GM20000 (cell line): Measurements from ENCODE around the gene ITPR2.

Experiments
- DNase-seq: peaks from one replicate; pipeline ENCODE4 v3.0.0; 2012; ENCODE audit warnings: low spot score
- TF ChIP-seq, protein P1 (sequence below): IDR thresholded peaks from 2 replicates; pipeline ENCODE4 v1.5.1; 2012; ENCODE audit warnings: mild to moderate bottlenecking, control low read depth; ENCODE audit errors: extremely low read depth, missing control alignments

ITPR2 gene

DNA sequence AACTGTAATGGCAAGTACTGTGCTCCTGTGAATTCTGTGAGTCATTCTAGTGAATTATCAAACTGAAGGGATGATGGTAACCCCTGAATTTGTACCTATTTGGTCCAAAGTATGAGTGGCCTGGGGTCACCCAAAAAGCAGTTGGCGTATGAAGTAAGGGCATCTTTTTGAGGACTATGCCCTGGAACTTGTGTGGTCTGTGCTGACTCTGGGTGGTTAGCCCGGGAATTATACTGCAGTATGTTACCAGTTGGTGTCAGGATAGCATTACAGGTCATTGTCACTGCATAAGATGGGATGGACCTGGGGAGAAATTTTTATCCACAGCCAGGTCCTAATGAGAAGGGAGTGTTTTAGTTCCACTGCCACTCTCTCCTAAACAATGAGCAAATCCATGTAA is 462.9 kb downstream of the ITPR2 start:
- DNase-seq = no peak

DNA sequence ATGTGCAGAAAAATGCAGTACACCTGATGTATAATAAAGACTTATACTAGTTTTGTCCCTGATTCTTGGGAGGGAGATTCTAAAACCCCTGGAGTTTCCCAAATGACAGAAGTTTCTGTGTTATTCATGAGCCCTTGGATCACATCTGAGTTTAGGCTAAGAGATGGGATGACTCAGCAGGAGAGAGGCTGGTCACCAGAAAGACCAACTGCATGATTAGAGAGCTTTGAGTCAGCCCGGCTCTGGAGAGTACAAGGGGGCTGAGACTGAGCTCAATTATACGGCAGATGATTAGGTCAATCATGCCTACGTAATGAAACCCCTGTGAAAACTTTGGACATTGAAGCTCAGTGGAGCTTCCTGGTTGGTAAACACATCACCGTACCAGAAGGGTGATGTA is 463.4 kb downstream of the ITPR2 start:
- no peak for DNase-seq
- TF ChIP-seq, protein P1, sequence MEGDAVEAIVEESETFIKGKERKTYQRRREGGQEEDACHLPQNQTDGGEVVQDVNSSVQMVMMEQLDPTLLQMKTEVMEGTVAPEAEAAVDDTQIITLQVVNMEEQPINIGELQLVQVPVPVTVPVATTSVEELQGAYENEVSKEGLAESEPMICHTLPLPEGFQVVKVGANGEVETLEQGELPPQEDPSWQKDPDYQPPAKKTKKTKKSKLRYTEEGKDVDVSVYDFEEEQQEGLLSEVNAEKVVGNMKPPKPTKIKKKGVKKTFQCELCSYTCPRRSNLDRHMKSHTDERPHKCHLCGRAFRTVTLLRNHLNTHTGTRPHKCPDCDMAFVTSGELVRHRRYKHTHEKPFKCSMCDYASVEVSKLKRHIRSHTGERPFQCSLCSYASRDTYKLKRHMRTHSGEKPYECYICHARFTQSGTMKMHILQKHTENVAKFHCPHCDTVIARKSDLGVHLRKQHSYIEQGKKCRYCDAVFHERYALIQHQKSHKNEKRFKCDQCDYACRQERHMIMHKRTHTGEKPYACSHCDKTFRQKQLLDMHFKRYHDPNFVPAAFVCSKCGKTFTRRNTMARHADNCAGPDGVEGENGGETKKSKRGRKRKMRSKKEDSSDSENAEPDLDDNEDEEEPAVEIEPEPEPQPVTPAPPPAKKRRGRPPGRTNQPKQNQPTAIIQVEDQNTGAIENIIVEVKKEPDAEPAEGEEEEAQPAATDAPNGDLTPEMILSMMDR = no peak

More for the DNA sequence above, 462.9 kb downstream of the ITPR2 start:
- TF ChIP-seq, protein P1 = no peak

DNA sequence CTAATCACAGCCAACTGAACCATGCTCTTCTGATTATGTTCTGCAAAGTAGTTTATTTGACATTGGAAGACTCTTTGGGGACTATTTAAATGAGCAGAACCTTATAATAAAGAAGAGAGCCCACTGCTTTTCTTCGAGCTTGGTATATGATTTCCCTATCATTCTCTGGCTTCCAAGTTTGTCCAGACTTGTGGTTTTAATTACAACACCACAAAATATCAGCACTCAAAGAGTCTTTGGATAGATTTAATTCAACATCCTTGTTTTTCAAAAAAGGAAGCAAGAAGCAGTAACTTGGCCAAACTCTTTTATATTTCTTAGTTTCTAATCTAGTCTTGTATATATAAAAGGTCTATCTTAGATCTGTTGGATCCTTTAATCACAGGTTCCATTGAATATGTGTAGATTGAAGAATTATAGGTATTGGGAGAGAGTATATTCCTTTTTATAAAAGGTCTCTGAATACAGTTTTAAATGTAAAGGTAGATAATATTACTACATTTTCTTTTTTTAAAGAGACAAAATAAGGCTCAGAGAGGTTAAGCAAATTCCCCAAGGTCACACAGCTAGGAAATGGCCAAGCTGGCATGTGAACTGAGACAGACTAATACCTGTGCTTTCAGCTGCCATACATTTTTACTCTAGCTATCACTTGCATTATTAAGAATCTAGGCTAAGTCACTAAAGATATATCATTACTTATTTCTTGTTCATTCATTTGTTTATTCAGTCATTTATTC is 464.8 kb downstream of the ITPR2 start:
- TF ChIP-seq, protein P1 = no peak
- no peak for DNase-seq

DNA sequence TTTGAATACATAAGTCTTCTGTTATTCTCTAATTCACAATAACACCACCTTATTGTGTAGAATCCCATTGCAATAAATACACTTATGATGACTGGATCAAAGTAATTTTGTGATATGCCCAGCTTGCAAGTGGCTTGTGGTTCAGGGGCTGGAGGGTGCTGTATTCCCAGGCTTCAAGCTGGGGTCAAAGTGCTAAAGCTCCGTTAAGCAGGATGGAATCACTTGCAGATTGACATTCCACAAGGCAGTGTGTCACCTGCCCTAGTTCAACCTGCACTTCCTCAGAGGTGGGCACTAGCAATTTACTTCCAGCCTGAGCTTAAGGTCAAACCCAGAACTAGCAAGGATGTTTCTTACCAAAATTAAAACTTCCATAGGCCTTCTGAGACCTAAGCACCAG is 471.0 kb downstream of the ITPR2 start:
- TF ChIP-seq, protein P1 = no peak
- no peak for DNase-seq

DNA sequence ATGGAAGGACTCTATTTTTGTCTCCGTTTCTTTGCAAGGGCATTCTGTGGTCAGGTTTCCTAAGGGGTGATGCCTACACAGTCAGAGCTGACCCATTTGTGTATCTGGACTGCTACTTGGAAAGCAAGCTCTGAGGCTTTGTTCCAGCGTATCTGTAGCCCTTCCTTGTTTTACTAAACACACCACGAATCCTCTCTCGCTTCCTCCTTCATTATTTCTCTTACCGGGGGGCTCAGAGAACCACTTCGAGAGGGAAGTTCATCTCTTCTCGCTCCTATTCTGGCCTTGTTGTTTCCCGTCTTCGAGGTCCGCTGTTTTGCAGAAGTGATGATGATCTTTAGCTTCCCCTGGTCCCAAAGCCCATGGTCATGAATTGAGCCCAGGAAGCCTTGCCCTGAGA is 472.9 kb downstream of the ITPR2 start:
- no peak for DNase-seq
- TF ChIP-seq, protein P1 = no peak

DNA sequence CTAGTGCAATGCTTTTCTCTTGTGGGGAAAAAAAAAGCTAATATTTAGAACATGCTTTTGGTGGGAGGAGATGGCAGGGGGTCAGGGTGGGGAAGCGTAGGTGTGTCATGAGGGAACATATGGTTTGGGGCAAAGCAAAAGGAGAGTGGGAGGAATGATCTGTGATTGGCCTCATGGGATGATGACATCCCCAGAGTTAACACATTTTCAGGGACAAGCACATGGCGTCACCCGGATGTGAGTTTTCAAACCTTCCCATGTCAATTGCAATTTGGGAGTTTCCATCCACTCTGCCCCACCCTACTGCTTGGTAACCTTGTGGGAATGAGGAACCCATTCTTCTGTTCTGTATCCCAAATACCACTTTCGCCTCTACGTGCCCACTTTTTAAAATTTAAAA is 473.4 kb downstream of the ITPR2 start:
- DNase-seq = no peak
- TF ChIP-seq, protein P1 = no peak

DNA sequence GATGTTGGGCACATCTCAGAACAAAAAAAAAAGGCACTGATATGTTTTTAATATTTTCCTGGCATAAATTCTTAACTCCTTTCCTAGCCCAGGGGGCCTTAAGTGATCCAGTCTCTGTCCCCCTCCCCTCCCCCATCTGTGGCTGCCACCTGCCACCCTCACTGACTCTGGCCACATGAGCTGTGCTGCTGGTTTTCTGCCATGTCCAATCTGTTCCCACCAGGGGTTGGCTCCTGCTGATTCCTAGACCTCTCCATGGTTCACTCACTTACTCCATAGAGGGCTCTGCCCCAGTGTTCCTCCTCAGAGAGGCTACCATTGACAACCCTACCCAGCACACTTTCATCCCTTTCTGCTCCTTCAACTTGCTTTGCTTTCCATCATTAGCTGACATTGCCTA is 474.3 kb downstream of the ITPR2 start:
- TF ChIP-seq, protein P1 = no peak
- no peak for DNase-seq
